GM23248 (cell line): ENCODE measurements around the gene PLAC1. TPM values are rescaled to one million over a fixed set of nuclear protein-coding genes. Genes with fewer than 3 reads are reported as not detected.

Experiments
- DNase-seq: peaks from one replicate; pipeline ENCODE4 v3.0.0-alpha.2; 2015
- H2AFZ ChIP-seq: fragments of 200-600 bp; sonication (generic); 2 replicates; pipeline ENCODE4 v1.6.1; 2016; ENCODE audit warnings: antibody characterized with exemption
- H3F3A ChIP-seq: fragments of 200-600 bp; sonication (generic); 2 replicates; pipeline ENCODE4 v1.6.1; 2016; ENCODE audit warnings: mild to moderate bottlenecking, antibody characterized with exemption, mixed run types; ENCODE audit not compliant: insufficient read depth
- H3K27ac ChIP-seq: fragments of 200-600 bp; sonication (generic); 2 replicates; pipeline ENCODE4 v1.5.1; 2016; ENCODE audit warnings: mild to moderate bottlenecking
- H3K27me3 ChIP-seq: fragments of 200-600 bp; sonication (generic); replicated peaks from 2 replicates; pipeline ENCODE4 v1.6.1; 2016; ENCODE audit warnings: mild to moderate bottlenecking; ENCODE audit not compliant: insufficient read depth
- H3K36me3 ChIP-seq: fragments of 200-600 bp; sonication (generic); 2 replicates; pipeline ENCODE4 v1.6.1; 2016; ENCODE audit warnings: low read depth, mild to moderate bottlenecking
- H3K4me1 ChIP-seq: fragments of 200-600 bp; sonication (generic); 2 replicates; pipeline ENCODE4 v1.6.1; 2016; ENCODE audit warnings: mild to moderate bottlenecking; ENCODE audit not compliant: insufficient read depth
- H3K4me2 ChIP-seq: fragments of 200-600 bp; sonication (generic); one replicate; pipeline ENCODE4 v1.6.1; 2016; ENCODE audit warnings: mild to moderate bottlenecking; ENCODE audit not compliant: unreplicated experiment
- H3K4me3 ChIP-seq: fragments of 200-600 bp; sonication (generic); 2 replicates; pipeline ENCODE4 v1.5.1; 2016; ENCODE audit warnings: mild to moderate bottlenecking
- H3K79me2 ChIP-seq: fragments of 200-600 bp; sonication (generic); 2 replicates; pipeline ENCODE4 v1.6.1; 2016; ENCODE audit warnings: mild to moderate bottlenecking; ENCODE audit not compliant: insufficient read depth
- H3K9ac ChIP-seq: fragments of 200-600 bp; sonication (generic); 2 replicates; pipeline ENCODE4 v1.6.1; 2016; ENCODE audit warnings: mild to moderate bottlenecking
- H3K9me2 ChIP-seq: fragments of 200-600 bp; sonication (generic); 2 replicates; pipeline ENCODE4 v1.6.1; 2016; ENCODE audit warnings: mixed run types, mild to moderate bottlenecking, moderate library complexity; ENCODE audit not compliant: insufficient read depth
- H3K9me3 ChIP-seq: fragments of 200-600 bp; sonication (generic); one replicate; pipeline ENCODE4 v1.6.1; 2017; ENCODE audit warnings: low read depth
- H4K20me1 ChIP-seq: fragments of 200-600 bp; sonication (generic); 2 replicates; pipeline ENCODE4 v1.6.0; 2016; ENCODE audit not compliant: insufficient read depth
- EZH2 ChIP-seq: fragments of 200-600 bp; sonication (generic); IDR thresholded peaks from 2 replicates; pipeline ENCODE4 v1.6.1; 2018; ENCODE audit warnings: antibody characterized with exemption, mild to moderate bottlenecking; ENCODE audit not compliant: insufficient read depth, poor library complexity, severe bottlenecking
- EZH2phosphoT487 ChIP-seq: fragments of 200-600 bp; sonication (generic); IDR thresholded peaks from 2 replicates; pipeline ENCODE4 v1.6.1; 2018; ENCODE audit warnings: antibody characterized with exemption, moderate library complexity, mild to moderate bottlenecking, low read depth; ENCODE audit not compliant: insufficient read depth
- WGBS, 2 experiments: methylation state at CpG; one replicate each; pipeline ENCODE4 v1.1.6; 2015 to 2017; ENCODE audit warnings: low lambda C conversion rate in 2 of 2, low coverage in 1 of 2; ENCODE audit errors: missing lambda C conversion rate in 2 of 2; 5-methylcytosine and 5-hydroxymethylcytosine counted together
- in situ Hi-C: fragments of 300-500 bp; cut with MboI; formaldehyde crosslinking; loops from 2 replicates; pipeline ENCODE4 v1.15.0; 2020
- polyA plus RNA-seq: library from polyadenylated mRNA; unstranded; fragments of >200 nt; fragmentation: Nextera tagmentation; extraction: Ambion mirVana; gene quantifications from 2 replicates; pipeline ENCODE4 v1.2.1, GENCODE V29; 2016
- total RNA-seq: library from RNA; depleted of rRNA; stranded (reverse); fragments of >200 nt; shearing (Covaris generic); gene quantifications from 2 replicates; pipeline ENCODE4 v1.2.3, GENCODE V29; 2014

The PLAC1 gene
- total and polyA plus RNA-seq, 2 experiments from 2014 or later: not detected

DNA sequence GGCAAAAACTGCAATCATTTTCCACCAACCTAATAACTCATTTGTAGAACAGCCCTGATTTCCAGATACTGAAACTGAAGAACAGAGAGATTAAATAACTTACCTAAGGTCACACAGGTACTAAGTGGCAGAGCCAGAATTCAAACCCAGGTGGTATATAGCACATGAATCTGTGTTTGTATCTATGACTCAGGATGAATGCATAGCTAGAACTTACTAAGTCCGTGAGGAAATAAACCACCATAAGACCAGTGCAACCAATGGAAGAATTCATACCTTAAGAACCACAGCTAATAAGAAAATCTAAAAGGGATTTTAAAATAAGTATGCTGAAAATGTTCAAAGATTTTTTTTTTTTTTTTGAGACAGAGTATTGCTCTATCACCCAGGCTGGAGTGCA lies 1.5 kb upstream of the PLAC1 start:
- Histone ChIP-seq H3K4me2 (no peak overlapping the region), H3K79me2 (no peaks in the 10 kb centered on the region), H3K27ac (no peak overlapping the region), H3K9me3 (no peaks in the 10 kb centered on the region), H3K36me3 (no peaks in the 10 kb centered on the region), H4K20me1 (no peaks in the 10 kb centered on the region), H3K27me3 (no peaks in the 10 kb centered on the region), H3K9me2 (no peaks in the 10 kb centered on the region), H3K4me1 (no peaks in the 10 kb centered on the region), H2AFZ (no peak overlapping the region), H3K9ac (no peak overlapping the region), H3F3A (no peaks in the 10 kb centered on the region), H3K4me3 (no peak overlapping the region)
- in situ Hi-C loops: no loop called here
- 30 to 76% methylated on average over 1 of the region's 1 CpG for WGBS, 2 experiments
- DNase-seq: no peak
- TF ChIP-seq EZH2phosphoT487: no peak
- no peak for TF ChIP-seq EZH2

DNA sequence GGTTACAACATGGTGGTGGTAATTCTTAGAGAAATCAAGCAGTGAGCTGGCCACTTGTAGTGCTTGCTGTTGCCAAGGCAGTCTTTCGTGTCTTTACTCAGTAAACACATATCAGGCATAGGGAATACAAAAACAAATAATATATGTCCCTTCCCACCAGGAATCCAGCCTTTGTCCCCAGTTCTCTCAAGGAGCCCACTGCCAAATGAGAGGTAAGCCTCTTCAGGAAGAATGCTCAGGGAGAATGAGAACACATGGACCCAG lies 421 bp upstream of the PLAC1 start:
- TF ChIP-seq EZH2 (no peak), EZH2phosphoT487 (no peak)
- no peaks in the 10 kb centered on the region for H3K9me3 ChIP-seq
- no peaks in the 10 kb centered on the region for H3F3A ChIP-seq
- H3K4me3 ChIP-seq: no peak overlapping the region
- no peak for DNase-seq
- H3K27ac ChIP-seq: no peak overlapping the region
- H3K9ac ChIP-seq: no peak overlapping the region
- H3K79me2 ChIP-seq: no peaks in the 10 kb centered on the region
- 100% methylated on average over 1 of the region's 1 CpG for WGBS, 2 experiments
- no peaks in the 10 kb centered on the region for H3K9me2 ChIP-seq
- no peak overlapping the region for H2AFZ ChIP-seq
- H3K27me3 ChIP-seq: no peaks in the 10 kb centered on the region
- H3K36me3 ChIP-seq: no peaks in the 10 kb centered on the region
- H3K4me2 ChIP-seq: no peak overlapping the region
- H4K20me1 ChIP-seq: no peaks in the 10 kb centered on the region
- H3K4me1 ChIP-seq: no peaks in the 10 kb centered on the region
- in situ Hi-C loops: no loop called here

DNA sequence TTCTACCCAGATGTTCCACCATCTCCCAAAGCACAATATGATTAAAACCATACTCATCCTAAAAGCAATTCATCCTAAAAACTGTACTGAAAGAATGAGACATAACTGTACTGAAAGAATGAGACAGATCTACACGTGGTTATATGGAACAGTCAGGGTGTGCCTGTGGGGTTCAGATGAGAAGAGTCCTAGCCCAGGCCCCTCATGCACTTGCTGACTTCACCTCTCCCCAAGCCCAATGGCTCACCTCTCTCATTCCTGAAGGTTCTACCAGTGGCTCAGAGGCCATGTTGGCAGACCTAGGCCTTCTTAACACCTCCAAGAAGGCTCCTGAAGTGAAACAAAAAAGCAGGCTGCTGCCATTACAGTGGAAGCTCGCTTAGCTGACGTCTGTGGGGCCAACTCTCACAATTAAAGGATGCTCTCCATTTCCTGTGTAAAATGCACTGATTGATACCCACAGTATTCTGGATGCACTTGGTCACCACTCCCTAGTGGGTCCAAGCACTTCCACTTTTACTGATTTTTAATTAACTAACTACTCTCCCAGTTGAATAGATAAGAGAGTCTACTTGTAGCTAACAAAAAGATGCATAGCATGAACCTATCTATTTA lies 3.8 kb downstream of the PLAC1 start:
- Histone ChIP-seq H3K9me3 (no peaks in the 10 kb centered on the region), H3K4me1 (no peaks in the 10 kb centered on the region), H3K27me3 (no peaks in the 10 kb centered on the region), H2AFZ (no peak overlapping the region), H3F3A (no peaks in the 10 kb centered on the region), H3K4me3 (no peak overlapping the region), H3K9ac (no peak overlapping the region), H3K79me2 (no peaks in the 10 kb centered on the region), H3K9me2 (no peaks in the 10 kb centered on the region), H3K27ac (no peak overlapping the region), H3K36me3 (no peaks in the 10 kb centered on the region), H3K4me2 (no peak overlapping the region), H4K20me1 (no peaks in the 10 kb centered on the region)
- in situ Hi-C loops: no loop called here
- TF ChIP-seq EZH2phosphoT487 (no peak), EZH2 (no peak)
- DNase-seq: no peak
- 63 to 67% methylated on average over 3 of the region's 3 CpGs for WGBS, 2 experiments

DNA sequence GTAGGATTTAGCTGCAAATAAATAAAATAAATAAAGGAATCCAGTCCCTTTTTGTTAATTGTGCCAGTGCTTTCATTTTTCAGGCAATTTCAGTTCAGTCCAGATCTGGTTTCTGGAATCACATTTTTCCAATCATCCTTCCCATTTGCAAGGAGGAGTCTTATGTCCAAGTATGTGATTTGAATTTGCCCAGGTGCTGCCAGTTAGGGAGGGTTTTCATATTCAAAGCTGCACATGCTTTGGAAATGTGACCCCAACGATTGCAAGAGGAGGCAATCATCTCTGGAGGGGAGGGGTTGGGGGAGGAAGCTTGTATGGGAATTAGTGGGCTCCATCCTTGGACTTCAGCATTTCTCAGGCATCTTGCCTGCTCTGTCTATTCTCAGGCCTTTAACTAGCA lies 4.4 kb downstream of the PLAC1 start:
- in situ Hi-C loops: no loop called here
- DNase-seq: no peak
- H4K20me1 ChIP-seq: no peaks in the 10 kb centered on the region
- H3K27ac ChIP-seq: no peak overlapping the region
- H3K36me3 ChIP-seq: no peaks in the 10 kb centered on the region
- no peak overlapping the region for H3K9ac ChIP-seq
- no peaks in the 10 kb centered on the region for H3K4me1 ChIP-seq
- no peaks in the 10 kb centered on the region for H3K27me3 ChIP-seq
- no peak overlapping the region for H3K4me2 ChIP-seq
- H3K9me2 ChIP-seq: no peaks in the 10 kb centered on the region
- no peak overlapping the region for H3K4me3 ChIP-seq
- H3K79me2 ChIP-seq: no peaks in the 10 kb centered on the region
- no peak for TF ChIP-seq EZH2phosphoT487
- no peak for TF ChIP-seq EZH2
- H2AFZ ChIP-seq: no peak overlapping the region
- no peaks in the 10 kb centered on the region for H3F3A ChIP-seq
- 0% methylated on average over 1 of the region's 1 CpG for WGBS, 2 experiments
- H3K9me3 ChIP-seq: no peaks in the 10 kb centered on the region

DNA sequence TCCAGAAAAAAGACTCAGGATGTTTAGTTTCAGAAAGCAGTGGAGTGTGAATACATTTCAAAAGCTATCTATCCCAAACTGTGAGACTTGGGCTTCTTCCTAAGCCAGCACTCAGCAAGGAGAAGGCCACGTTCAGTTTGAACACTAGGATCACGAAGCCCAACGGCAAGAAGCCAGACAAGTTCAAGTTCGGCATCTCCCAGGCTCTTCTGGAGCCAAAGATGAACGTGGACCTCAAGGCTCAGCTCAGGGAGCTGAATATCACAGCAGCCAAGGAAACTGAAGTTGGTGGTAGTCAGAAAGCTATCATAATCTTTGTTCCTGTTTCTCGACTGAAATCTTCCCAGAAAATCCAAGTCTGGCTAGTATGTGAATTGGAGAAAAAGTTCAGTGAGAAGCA lies 7.6 kb downstream of the PLAC1 start:
- in situ Hi-C loops: no loop called here
- Histone ChIP-seq H3K4me2 (no peak overlapping the region), H3K4me1 (no peaks in the 10 kb centered on the region), H3K9me3 (no peaks in the 10 kb centered on the region), H3K4me3 (no peak overlapping the region), H4K20me1 (no peaks in the 10 kb centered on the region), H3K27me3 (no peaks in the 10 kb centered on the region), H3K9me2 (no peaks in the 10 kb centered on the region), H3F3A (no peaks in the 10 kb centered on the region), H3K79me2 (no peaks in the 10 kb centered on the region), H3K9ac (no peak overlapping the region), H2AFZ (no peak overlapping the region), H3K36me3 (no peaks in the 10 kb centered on the region), H3K27ac (no peak overlapping the region)
- 56 to 60% methylated on average over 6 of the region's 6 CpGs for WGBS, 2 experiments
- TF ChIP-seq EZH2phosphoT487: no peak
- TF ChIP-seq EZH2: no peak
- no peak for DNase-seq
